Loucy (cell line): Measurements from ENCODE around the gene PRUNE2.

Source experiments
- EZH2phosphoT487 ChIP-seq: fragments of 200-600 bp; IDR thresholded peaks from 2 replicates; pipeline ENCODE4 v1.6.1; 2018; ENCODE audit warnings: antibody characterized with exemption, mild to moderate bottlenecking, moderate library complexity, borderline replicate concordance
- TF ChIP-seq, protein P1 (sequence below): fragments of 200-600 bp; sonication (generic); conservative IDR thresholded peaks from 2 replicates; pipeline ENCODE4 v1.5.1; 2014; ENCODE audit warnings: mild to moderate bottlenecking, antibody characterized with exemption, low read length

DNA sequence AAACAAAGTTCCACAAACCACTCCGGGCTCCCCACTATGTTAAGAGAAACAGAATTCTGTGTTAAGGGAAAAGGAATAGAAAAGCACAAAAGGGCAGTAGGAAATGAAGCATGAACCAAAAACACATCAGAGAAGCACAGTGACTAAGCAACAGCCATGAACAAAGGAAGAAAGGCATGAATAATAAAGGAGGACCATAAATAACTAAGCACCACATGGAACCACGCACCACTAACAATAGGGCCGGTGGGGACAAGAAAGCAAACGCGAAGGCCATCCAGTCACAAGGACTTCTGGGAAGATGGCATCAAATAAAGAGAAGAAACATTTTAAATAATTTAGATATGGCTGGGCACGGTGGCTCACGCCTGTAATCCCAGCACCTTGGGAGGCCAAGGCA, 18.0 kb downstream of the PRUNE2 start:
- TF ChIP-seq, protein P1, sequence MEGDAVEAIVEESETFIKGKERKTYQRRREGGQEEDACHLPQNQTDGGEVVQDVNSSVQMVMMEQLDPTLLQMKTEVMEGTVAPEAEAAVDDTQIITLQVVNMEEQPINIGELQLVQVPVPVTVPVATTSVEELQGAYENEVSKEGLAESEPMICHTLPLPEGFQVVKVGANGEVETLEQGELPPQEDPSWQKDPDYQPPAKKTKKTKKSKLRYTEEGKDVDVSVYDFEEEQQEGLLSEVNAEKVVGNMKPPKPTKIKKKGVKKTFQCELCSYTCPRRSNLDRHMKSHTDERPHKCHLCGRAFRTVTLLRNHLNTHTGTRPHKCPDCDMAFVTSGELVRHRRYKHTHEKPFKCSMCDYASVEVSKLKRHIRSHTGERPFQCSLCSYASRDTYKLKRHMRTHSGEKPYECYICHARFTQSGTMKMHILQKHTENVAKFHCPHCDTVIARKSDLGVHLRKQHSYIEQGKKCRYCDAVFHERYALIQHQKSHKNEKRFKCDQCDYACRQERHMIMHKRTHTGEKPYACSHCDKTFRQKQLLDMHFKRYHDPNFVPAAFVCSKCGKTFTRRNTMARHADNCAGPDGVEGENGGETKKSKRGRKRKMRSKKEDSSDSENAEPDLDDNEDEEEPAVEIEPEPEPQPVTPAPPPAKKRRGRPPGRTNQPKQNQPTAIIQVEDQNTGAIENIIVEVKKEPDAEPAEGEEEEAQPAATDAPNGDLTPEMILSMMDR, result no peak
- TF ChIP-seq EZH2phosphoT487, result no peak
